HepG2 (cell line): ENCODE data around the gene CDK3. TPM values are rescaled to one million over a fixed set of nuclear protein-coding genes. Genes with fewer than 3 reads are reported as not detected.

Experiments
- ATAD3A ChIP-seq: sonication (generic); formaldehyde crosslinking; IDR thresholded peaks from 2 replicates; pipeline ENCODE4 v1.4.0; 2020; ENCODE audit warnings: missing genetic modification reagents
- HMG20B ChIP-seq: conservative IDR thresholded peaks from 2 replicates; pipeline ENCODE4 v1.6.1; 2016; ENCODE audit warnings: missing genetic modification reagents, missing compliant biosample characterization
- IRX3 ChIP-seq: sonication (generic); formaldehyde crosslinking; IDR thresholded peaks from 2 replicates; pipeline ENCODE4 v1.8.1; 2023; ENCODE audit warnings: mild to moderate bottlenecking, low read depth, missing genetic modification reagents, borderline replicate concordance
- SNRNP70 ChIP-seq: fragments of 200-400 bp; formaldehyde crosslinking; IDR thresholded peaks from 2 replicates; pipeline ENCODE4 v1.6.1; 2017; ENCODE audit warnings: mild to moderate bottlenecking, low read depth, low read length, moderate library complexity
- ZNF124 ChIP-seq: sonication (generic); formaldehyde crosslinking; IDR thresholded peaks from 2 replicates; pipeline ENCODE4 v1.4.0; 2020; ENCODE audit warnings: missing genetic modification reagents
- ZNF547 ChIP-seq: sonication (generic); formaldehyde crosslinking; IDR thresholded peaks from 2 replicates; pipeline ENCODE4 v1.5.1; 2020; ENCODE audit warnings: mild to moderate bottlenecking, missing genetic modification reagents
- ZNF775 ChIP-seq: sonication (generic); formaldehyde crosslinking; IDR thresholded peaks from 2 replicates; pipeline ENCODE4 v1.4.0; 2020; ENCODE audit warnings: missing genetic modification reagents, mild to moderate bottlenecking, moderate library complexity, borderline replicate concordance
- polyA plus RNA-seq, 8 experiments: library from polyadenylated mRNA; depleted of rRNA in 3 of 8; stranded (reverse) in 7 of 8; unstranded in 1 of 8; fragments of >200 nt; fragmentation: Illumina TruSeq in 4 of 8; extraction: Trizol in 4 of 8; gene quantifications; 2 replicates each; pipeline versions ENCODE4 v1.2.1 to v1.2.3, GENCODE V29; 2011 to 2016; ENCODE audit warnings: low read depth in 4 of 8, missing spikeins in 1 of 8, mixed read lengths in 1 of 8; ENCODE audit not compliant: insufficient read depth in 1 of 8
- total RNA-seq, 5 experiments: library from RNA; depleted of rRNA; stranded (reverse); fragments of >200 nt; fragmentation: Illumina TruSeq; extraction: Trizol; gene quantifications; 2 replicates each; pipeline ENCODE4 v1.2.3, GENCODE V29; 2016; ENCODE audit warnings: low read depth in 1 of 5
- TF ChIP-seq, protein P1 (sequence below): sonication (generic); formaldehyde crosslinking; IDR thresholded peaks from 2 replicates; pipeline ENCODE4 v1.4.0; 2020; ENCODE audit warnings: missing genetic modification reagents
- TF ChIP-seq, protein P2 (sequence below), 2 experiments: sonication (generic) in 1 of 2; formaldehyde crosslinking in 1 of 2; IDR thresholded peaks; 2 replicates each; pipeline versions ENCODE4 v1.4.0 to v1.6.1; 2016 to 2020; ENCODE audit warnings: borderline replicate concordance in 1 of 2, low read depth in 1 of 2, mild to moderate bottlenecking in 1 of 2, missing genetic modification reagents in 1 of 2
- TF ChIP-seq, protein P3 (sequence below): sonication (generic); formaldehyde crosslinking; IDR thresholded peaks from 2 replicates; pipeline ENCODE4 v1.4.0; 2020; ENCODE audit warnings: missing genetic modification reagents; ENCODE audit errors: not compliant biosample characterization
- TF ChIP-seq, protein P4 (sequence below), 2 experiments: fragments of 450-650 bp in 1 of 2; sonication (generic) in 1 of 2; formaldehyde crosslinking in 1 of 2; IDR thresholded peaks; 2 replicates each; pipeline versions ENCODE4 v1.6.1 to v1.8.0; 2016 to 2022; ENCODE audit warnings: antibody characterized with exemption in 1 of 2, mild to moderate bottlenecking in 1 of 2, missing genetic modification reagents in 1 of 2

CDK3 gene
- total and polyA plus RNA-seq, 2 of the 13 experiments (the other 11 are each of a cell fraction or from before 2014, with no cell fraction given), result 5.8 to 11.4 TPM

DNA sequence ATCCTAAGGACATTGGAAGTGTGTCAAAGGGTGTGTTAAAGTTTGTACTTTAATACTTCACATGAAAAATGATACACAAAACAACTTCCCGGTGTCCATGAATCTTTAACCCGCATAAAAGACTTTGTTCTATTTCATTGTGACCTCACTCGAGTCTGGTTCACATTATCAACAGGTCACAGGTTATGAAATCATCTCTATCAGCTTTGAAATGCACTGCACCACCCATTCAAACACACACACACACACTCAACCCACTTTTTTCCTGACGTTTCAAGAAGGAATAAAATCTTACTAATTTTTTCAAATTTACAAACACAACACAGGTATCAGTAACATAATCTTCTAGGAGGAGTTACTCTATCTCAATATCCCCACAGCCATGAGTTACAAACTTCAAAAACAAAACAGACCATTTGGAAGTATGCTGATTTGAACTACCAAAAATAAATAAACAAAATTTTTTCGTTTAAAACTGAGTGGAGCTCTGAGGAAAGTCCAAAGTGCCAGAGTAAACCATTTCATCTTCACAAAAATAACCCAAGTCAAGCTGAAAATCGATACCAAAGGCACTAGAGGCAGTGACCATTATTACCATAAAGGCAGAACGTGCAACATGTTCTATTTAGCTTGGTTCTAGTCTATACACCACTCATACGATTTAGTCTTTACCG, 24.3 kb upstream of the CDK3 start (continued):
- TF ChIP-seq ZNF775 (CRISPR knock-in tag) (no peak), ZNF547 (CRISPR knock-in tag) (0 out of 2 replicates have a peak, but pooled peaks have one; percentile 30), IRX3 (no peak), ATAD3A (CRISPR knock-in tag) (no peak), HMG20B (CRISPR knock-in tag) (no peak; the same call in 1 of the 2 replicates), SNRNP70 (no peak), ZNF124 (CRISPR knock-in tag) (0 out of 2 replicates have a peak, but pooled peaks have one; percentile 23)
- TF ChIP-seq, protein P1, sequence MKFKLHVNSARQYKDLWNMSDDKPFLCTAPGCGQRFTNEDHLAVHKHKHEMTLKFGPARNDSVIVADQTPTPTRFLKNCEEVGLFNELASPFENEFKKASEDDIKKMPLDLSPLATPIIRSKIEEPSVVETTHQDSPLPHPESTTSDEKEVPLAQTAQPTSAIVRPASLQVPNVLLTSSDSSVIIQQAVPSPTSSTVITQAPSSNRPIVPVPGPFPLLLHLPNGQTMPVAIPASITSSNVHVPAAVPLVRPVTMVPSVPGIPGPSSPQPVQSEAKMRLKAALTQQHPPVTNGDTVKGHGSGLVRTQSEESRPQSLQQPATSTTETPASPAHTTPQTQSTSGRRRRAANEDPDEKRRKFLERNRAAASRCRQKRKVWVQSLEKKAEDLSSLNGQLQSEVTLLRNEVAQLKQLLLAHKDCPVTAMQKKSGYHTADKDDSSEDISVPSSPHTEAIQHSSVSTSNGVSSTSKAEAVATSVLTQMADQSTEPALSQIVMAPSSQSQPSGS (CRISPR knock-in tag), result peak; percentile 74; the same call in 1 of the 2 replicates
- TF ChIP-seq, protein P2, sequence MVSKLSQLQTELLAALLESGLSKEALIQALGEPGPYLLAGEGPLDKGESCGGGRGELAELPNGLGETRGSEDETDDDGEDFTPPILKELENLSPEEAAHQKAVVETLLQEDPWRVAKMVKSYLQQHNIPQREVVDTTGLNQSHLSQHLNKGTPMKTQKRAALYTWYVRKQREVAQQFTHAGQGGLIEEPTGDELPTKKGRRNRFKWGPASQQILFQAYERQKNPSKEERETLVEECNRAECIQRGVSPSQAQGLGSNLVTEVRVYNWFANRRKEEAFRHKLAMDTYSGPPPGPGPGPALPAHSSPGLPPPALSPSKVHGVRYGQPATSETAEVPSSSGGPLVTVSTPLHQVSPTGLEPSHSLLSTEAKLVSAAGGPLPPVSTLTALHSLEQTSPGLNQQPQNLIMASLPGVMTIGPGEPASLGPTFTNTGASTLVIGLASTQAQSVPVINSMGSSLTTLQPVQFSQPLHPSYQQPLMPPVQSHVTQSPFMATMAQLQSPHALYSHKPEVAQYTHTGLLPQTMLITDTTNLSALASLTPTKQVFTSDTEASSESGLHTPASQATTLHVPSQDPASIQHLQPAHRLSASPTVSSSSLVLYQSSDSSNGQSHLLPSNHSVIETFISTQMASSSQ (IDR thresholded peaks at IDR 0.05; ENCODE audit: low read depth), result peak; percentile 49
- TF ChIP-seq, protein P2 (CRISPR knock-in tag; IDR thresholded peaks at IDR 0.05; ENCODE audit: borderline replicate concordance), result peak; percentile 73; the same call in 1 of the 2 replicates
- TF ChIP-seq, protein P3, sequence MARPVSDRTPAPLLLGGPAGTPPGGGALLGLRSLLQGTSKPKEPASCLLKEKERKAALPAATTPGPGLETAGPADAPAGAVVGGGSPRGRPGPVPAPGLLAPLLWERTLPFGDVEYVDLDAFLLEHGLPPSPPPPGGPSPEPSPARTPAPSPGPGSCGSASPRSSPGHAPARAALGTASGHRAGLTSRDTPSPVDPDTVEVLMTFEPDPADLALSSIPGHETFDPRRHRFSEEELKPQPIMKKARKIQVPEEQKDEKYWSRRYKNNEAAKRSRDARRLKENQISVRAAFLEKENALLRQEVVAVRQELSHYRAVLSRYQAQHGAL, result no peak
- TF ChIP-seq, protein P4, sequence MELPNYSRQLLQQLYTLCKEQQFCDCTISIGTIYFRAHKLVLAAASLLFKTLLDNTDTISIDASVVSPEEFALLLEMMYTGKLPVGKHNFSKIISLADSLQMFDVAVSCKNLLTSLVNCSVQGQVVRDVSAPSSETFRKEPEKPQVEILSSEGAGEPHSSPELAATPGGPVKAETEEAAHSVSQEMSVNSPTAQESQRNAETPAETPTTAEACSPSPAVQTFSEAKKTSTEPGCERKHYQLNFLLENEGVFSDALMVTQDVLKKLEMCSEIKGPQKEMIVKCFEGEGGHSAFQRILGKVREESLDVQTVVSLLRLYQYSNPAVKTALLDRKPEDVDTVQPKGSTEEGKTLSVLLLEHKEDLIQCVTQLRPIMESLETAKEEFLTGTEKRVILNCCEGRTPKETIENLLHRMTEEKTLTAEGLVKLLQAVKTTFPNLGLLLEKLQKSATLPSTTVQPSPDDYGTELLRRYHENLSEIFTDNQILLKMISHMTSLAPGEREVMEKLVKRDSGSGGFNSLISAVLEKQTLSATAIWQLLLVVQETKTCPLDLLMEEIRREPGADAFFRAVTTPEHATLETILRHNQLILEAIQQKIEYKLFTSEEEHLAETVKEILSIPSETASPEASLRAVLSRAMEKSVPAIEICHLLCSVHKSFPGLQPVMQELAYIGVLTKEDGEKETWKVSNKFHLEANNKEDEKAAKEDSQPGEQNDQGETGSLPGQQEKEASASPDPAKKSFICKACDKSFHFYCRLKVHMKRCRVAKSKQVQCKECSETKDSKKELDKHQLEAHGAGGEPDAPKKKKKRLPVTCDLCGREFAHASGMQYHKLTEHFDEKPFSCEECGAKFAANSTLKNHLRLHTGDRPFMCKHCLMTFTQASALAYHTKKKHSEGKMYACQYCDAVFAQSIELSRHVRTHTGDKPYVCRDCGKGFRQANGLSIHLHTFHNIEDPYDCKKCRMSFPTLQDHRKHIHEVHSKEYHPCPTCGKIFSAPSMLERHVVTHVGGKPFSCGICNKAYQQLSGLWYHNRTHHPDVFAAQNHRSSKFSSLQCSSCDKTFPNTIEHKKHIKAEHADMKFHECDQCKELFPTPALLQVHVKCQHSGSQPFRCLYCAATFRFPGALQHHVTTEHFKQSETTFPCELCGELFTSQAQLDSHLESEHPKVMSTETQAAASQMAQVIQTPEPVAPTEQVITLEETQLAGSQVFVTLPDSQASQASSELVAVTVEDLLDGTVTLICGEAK (IDR thresholded peaks at IDR 0.05), result no peak
- TF ChIP-seq, protein P4 (CRISPR knock-in tag; IDR thresholded peaks at IDR 0.05), result no peak; the same call in 1 of the 2 replicates
